AG09309 (cell line): ENCODE results near the gene INIP.

Experiments
- DNase-seq: peaks from one replicate; pipeline ENCODE4 v3.0.0-alpha.2; 2010; ENCODE audit warnings: low read depth
- H3K4me3 ChIP-seq: 2 replicates; pipeline ENCODE4 v1.5.1; 2011; ENCODE audit warnings: mild to moderate bottlenecking, low read depth, low read length, moderate library complexity; ENCODE audit not compliant: control insufficient read depth
- TF ChIP-seq, protein P1 (sequence below): IDR thresholded peaks from 2 replicates; pipeline ENCODE4 v1.5.1; 2011; ENCODE audit warnings: mild to moderate bottlenecking, low read depth, low read length, inconsistent platforms; ENCODE audit not compliant: insufficient read depth, control insufficient read depth; ENCODE audit errors: missing control alignments

Gene INIP

GRCh38 chr9:112642126-112642525 lies 75.8 kb downstream of the INIP start:
- no peak for DNase-seq
- TF ChIP-seq, protein P1, sequence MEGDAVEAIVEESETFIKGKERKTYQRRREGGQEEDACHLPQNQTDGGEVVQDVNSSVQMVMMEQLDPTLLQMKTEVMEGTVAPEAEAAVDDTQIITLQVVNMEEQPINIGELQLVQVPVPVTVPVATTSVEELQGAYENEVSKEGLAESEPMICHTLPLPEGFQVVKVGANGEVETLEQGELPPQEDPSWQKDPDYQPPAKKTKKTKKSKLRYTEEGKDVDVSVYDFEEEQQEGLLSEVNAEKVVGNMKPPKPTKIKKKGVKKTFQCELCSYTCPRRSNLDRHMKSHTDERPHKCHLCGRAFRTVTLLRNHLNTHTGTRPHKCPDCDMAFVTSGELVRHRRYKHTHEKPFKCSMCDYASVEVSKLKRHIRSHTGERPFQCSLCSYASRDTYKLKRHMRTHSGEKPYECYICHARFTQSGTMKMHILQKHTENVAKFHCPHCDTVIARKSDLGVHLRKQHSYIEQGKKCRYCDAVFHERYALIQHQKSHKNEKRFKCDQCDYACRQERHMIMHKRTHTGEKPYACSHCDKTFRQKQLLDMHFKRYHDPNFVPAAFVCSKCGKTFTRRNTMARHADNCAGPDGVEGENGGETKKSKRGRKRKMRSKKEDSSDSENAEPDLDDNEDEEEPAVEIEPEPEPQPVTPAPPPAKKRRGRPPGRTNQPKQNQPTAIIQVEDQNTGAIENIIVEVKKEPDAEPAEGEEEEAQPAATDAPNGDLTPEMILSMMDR, result no peak

DNA sequence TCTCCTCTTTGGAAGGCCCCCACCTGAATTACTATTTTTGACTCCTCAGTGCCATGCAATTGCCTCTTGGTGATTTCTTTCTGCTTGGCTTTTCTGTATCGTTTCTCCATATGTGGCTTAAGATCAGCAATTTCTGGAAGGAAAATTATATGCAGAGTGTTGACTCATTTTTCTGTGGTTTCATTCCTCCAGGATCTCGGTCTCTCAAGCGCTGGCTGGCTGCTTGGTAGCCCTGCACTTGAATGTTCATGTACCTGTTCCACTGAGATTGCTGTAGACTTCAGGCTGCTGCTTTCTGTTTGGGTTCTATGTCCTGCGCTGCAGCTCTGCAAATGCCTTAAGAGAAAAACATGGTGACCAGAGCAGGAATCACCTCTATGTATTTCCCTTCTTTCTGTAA lies 77.6 kb downstream of the INIP start:
- TF ChIP-seq, protein P1, result no peak
- no peak for DNase-seq
- no peak overlapping the region for H3K4me3 ChIP-seq

More at GRCh38 chr9:112642126-112642525, 75.8 kb downstream of the INIP start:
- H3K4me3 ChIP-seq, result no peak overlapping the region
